ENCODE results near the gene FNTB.
A peak's percentile ranks its signal among the peaks of the same experiment; 100 is the strongest.

FNTB gene

GRCh38 chr14:65035049-65035448 lies 48.4 kb downstream of the FNTB start:
- intact Hi-C loops (cut with DNase I), result no loop called here

GRCh38 chr14:65038966-65039365 lies 52.3 kb downstream of the FNTB start:
- intact Hi-C loops (cut with DNase I), result no loop called here
- peak in 1 of 42 donors; percentile 6 for DNase-seq

More at GRCh38 chr14:65035049-65035448, 48.4 kb downstream of the FNTB start:
- peak in 39 of 42 donors; percentile 15 to 81 (median 60) for DNase-seq

- peak in 2 of 42 donors; percentile 1 to 22 for DNase-seq
- intact Hi-C loops (cut with DNase I), result no loop called here
Measured at GRCh38 chr14:65040666-65041433, 54.2 kb downstream of the FNTB start.

DNA sequence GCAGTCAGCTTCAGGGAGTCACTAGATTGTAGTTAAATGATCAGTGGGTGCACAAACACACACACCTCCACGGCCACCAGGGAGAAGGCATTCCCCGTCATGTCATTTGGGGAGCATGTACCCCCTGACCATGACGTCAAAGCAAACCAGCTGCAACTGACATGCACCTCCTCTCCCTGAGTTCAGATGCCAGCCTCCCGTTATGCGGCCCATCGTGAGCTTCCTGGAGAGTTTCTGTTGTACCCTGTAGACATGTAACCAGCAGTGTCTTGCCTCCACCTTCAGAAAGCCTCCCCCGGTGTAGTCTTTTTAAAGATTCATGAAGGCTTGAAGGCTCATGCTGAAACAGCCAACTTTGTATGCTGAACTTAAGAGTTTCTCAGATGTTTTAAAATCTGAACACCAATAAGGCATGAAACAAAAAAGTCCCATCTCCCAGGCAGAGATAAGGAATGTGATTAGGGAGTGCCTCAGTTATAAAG lies 54.8 kb downstream of the FNTB start:
- intact Hi-C loops (cut with DNase I), result no loop called here
- peak in 7 of 42 donors; percentile 16 to 57 (median 37) for DNase-seq

DNA sequence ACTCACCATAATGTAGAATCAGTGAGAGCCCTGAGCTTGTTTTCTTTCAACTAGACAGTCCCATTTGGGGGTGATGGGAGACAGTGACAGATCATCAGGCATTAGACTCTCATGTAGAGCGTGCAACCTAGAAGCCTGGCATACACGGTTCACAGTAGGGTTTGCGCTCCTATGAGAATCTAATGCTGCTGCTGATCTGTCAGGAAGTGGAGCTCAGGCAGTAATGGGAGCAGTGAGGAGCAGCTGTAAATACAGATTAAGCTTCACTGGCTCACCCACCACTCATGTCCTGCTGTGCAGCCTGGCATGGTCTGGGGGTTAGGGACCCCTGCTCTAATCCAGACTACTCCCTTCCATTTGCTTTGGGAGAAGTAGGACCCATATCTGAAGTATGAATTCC lies 55.6 kb downstream of the FNTB start:
- intact Hi-C loops (cut with DNase I), result no loop called here
- peak in 1 of 42 donors; percentile 25 for DNase-seq

DNA sequence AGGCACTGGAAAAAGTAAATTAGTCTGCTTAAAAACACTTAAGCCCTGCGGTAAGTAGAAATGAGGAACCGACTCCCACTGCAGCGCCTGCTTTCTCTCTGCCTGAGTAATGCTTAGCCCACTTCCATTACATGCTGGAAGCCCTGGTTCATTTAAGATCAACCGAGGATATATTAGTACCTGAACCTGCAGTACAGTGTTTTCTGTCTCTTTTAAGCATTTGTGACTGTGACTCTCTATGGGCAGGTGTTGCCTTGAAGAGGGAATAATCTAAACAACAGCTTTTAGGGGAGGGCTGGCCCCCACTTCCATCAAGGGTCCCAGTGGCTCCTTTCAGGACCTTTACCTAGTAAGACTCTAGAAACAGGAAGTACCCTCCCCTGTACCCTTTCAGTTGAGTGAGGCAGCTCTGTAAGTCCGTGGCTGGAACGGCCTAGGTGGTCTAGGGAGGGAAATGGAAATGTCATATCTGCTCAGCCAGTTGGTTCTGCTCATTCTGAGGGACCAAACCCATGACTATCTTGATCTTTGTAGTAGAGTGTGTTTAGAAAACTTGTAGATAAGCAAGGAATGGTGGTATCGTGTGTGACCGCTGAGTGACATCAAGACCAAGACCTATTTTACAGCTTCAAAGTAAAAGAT lies 56.2 kb downstream of the FNTB start:
- intact Hi-C loops (cut with DNase I), result no loop called here
- peak in 17 of 42 donors; percentile 20 to 69 (median 40) for DNase-seq

DNA sequence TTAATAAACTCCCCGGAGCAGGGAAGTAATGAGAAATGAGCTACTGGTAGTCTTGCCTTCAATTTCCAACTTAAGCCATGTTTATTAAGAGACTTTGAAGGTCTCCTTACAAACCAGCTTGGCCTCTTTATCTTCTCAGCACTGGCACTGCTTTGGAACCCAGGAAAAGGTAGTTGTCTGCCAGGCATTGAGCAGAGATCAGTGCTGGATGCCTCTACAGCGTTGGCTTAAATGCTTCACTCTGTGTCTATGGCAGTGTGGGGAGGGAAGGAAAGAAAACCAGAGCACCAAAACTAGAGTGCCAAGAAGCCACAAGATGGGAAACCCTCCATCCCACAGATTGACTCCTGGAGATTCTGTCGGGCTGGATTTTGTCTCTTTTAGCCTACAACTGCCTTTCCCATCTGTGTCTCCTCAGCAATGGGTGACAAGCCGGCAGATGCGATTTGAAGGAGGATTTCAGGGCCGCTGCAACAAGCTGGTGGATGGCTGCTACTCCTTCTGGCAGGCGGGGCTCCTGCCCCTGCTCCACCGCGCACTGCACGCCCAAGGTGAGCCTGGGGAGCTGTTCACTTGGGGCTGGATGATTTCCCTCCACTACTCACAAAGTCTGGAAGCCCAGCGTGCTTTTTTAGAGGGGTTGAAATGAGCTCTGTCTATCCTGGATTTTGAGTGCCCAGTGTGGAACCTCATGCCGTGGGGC lies 57.3 kb downstream of the FNTB start:
- intact Hi-C loops (cut with DNase I), result no loop called here
- peak in 1 of 42 donors; percentile 44 for DNase-seq

- intact Hi-C loops (cut with DNase I), result no loop called here
- peak in 33 of 42 donors; percentile 27 to 74 (median 53) for DNase-seq
Measured at GRCh38 chr14:65044596-65044959, 57.9 kb downstream of the FNTB start.

DNA sequence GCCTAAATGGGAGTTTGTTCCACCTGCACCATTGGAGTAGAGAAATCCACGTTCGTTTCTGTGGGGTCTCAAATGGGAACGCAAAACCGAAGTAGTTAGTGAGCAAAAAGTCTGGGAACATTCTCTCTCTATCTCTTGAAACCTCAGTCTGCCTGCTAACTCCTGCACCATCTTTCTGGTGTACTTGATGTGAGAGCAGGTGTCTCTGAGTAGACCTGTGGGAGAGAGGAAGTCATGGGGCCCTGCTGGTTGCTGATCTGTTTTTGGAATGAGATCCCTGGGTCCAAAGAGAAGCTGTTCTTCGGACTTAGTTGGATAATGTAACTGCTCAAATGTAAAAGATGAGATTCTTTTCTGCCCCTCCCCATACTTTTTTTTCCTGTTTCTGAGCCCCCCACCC lies 58.3 kb downstream of the FNTB start:
- intact Hi-C loops (cut with DNase I), result no loop called here

GRCh38 chr14:65045709-65046108 lies 59.0 kb downstream of the FNTB start:
- peak in 1 of 42 donors; percentile 39 for DNase-seq
- intact Hi-C loops (cut with DNase I), result no loop called here

More for the DNA sequence above, 58.3 kb downstream of the FNTB start:
- DNase-seq, result no peak

- peak in 2 of 42 donors; percentile 16 to 18 for DNase-seq
- intact Hi-C loops (cut with DNase I), result no loop called here
Measured at GRCh38 chr14:65052832-65053231, 66.1 kb downstream of the FNTB start.

GRCh38 chr14:65053466-65053865 lies 66.8 kb downstream of the FNTB start:
- intact Hi-C loops (cut with DNase I), result no loop called here
- no peak for DNase-seq

DNA sequence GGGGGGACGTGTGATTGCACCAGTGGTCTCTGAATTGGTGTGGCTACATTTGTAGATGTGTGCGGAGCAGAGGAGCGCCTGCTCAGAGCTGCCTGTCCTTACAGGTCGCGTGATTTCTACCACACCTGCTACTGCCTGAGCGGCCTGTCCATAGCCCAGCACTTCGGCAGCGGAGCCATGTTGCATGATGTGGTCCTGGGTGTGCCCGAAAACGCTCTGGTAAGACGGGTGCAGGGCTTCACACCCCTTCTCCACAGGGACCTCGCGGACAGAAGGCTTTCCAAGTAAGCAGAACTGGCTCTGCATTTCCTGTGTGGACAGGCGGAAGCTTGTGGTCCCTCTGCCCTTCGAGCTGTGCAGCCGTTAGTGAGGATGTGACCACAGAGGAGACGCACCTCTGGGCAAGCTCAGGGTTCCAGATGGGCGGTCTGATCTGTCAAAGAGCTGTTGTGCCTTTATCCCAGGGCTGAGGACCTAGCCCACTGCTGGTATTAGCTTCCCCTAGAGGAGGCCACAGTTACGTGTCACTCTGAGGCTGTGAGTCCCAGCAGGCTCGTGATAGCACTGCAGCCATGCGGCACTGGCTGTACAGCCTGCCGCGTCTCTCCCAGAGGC lies 67.9 kb downstream of the FNTB start:
- DNase-seq, result peak in 8 of 42 donors; percentile 10 to 45 (median 22)
- intact Hi-C loops (cut with DNase I), result no loop called here

- no peak for DNase-seq
- intact Hi-C loops (cut with DNase I), result no loop called here
Measured at GRCh38 chr14:65057695-65058094, 71.0 kb downstream of the FNTB start.

GRCh38 chr14:65062096-65063075 lies 75.7 kb downstream of the FNTB start:
- peak in 2 of 42 donors; percentile 26 to 49 for DNase-seq
- intact Hi-C loops (cut with DNase I), result no loop called here

DNA sequence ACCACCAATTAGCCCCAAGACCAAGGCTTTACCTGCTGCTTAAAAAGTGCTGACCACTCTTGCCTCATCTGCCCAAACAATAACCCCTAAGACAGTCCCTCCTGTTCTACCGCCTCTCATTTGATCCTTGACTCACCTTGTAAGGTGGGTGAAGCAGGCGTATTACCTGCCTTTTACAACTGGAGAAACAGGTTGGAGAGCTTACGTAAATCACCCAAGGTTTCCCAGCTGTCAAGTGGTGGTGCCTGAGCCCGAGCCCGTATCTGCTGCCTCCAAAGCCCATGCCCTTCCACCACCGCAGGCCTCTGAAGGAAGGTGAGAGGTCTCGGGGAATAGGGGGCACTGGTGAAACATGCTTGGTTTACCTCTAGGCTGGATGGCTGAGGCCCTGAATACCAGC lies 79.0 kb downstream of the FNTB start:
- DNase-seq, result no peak
- intact Hi-C loops (cut with DNase I), result no loop called here

DNA sequence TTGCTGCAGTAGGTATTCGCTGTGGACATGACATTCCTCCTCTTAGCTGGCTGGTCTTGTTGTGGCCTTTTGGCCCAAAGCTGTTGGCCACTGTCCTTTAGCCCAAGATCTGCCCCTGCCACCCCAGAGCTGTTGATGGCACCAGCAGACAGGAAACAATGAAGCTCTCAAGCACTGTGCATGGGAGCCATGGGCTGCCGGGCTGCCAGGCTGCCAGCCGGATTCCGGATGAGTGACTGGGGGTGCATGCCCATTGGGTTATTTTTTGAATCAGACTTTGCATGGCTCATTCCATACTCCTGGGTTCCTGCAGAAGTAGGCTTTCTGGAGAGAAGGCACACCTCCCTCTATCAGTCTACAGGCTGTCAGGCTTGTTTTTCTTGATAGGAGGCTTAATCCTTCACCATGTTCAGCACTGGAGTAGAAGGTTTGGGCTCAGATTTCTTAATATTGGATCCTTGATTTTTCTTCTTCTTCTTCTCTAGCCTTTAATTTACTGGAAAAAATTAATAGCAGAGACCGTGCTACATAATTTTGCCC lies 83.2 kb downstream of the FNTB start:
- intact Hi-C loops (cut with DNase I), result no loop called here
- peak in 4 of 42 donors; percentile 27 to 51 (median 36) for DNase-seq

GRCh38 chr14:65070471-65070976 lies 83.8 kb downstream of the FNTB start:
- DNase-seq, result peak in 6 of 42 donors; percentile 13 to 49 (median 24)
- intact Hi-C loops (cut with DNase I), result no loop called here

All from head of caudate nucleus (tissue), 42 donors.